GM12801 (cell line): ENCODE results near the gene ASAP2.

ENCODE experiments used
- TF ChIP-seq, protein P1 (sequence below): IDR thresholded peaks from one replicate; pipeline ENCODE4 v1.5.1; 2011; ENCODE audit warnings: control low read depth; ENCODE audit not compliant: insufficient read length; ENCODE audit errors: extremely low read depth

Gene ASAP2

DNA sequence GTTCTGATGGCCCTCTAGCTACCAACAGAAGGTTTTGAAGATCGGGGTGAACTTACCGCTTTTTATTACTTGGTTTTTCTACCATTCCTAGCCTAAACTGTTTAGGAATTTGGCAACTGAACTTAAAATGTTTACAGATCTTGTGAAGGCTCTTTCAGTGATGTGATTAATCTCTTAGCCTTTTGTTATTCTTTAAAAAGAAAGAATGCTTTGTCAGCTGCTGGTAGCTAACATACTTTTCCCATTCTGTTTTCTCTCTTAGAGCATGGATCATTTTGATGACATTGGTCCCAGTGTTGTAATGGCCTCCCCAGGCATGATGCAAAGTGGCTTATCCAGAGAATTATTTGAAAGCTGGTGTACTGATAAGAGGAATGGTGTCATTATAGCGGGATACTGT, 234.9 kb downstream of the ASAP2 start:
- TF ChIP-seq, protein P1, sequence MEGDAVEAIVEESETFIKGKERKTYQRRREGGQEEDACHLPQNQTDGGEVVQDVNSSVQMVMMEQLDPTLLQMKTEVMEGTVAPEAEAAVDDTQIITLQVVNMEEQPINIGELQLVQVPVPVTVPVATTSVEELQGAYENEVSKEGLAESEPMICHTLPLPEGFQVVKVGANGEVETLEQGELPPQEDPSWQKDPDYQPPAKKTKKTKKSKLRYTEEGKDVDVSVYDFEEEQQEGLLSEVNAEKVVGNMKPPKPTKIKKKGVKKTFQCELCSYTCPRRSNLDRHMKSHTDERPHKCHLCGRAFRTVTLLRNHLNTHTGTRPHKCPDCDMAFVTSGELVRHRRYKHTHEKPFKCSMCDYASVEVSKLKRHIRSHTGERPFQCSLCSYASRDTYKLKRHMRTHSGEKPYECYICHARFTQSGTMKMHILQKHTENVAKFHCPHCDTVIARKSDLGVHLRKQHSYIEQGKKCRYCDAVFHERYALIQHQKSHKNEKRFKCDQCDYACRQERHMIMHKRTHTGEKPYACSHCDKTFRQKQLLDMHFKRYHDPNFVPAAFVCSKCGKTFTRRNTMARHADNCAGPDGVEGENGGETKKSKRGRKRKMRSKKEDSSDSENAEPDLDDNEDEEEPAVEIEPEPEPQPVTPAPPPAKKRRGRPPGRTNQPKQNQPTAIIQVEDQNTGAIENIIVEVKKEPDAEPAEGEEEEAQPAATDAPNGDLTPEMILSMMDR: no peak

DNA sequence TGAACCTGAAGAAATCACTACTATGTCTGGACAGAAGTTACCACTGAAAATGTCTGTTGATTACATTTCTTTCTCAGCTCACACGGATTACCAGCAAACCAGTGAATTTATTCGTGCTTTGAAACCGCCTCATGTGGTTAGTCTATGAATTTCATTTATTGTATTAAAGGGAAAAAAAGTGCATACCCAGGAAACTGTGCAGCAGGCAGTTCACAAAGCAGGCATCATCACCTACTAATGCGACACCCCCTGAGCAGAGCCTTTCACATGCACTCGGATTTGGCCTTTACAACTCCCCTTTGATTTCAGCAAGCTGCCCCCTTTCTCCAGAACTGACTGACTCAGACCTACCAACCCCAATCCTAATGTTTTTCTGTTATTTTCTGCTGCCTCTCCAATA, 236.9 kb downstream of the ASAP2 start:
- TF ChIP-seq, protein P1: no peak

DNA sequence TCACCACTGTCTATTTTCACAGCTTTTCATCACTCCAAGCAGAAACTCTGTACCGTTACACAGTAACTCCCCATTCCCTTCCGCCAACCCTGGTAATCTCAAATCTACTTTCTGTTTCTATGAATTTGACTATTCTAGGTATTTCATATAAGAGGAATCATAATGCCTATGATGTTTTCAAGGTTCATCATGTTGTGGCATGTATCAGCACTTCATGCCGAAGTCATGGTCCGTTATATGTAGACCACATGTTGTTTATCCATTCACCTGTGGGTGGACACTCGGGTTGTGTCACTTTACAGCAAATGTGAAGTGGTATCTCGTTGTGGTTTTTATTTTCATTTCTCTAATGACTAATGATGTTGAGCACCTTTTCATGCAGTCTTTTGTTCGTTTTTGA, 238.5 kb downstream of the ASAP2 start:
- TF ChIP-seq, protein P1: no peak

DNA sequence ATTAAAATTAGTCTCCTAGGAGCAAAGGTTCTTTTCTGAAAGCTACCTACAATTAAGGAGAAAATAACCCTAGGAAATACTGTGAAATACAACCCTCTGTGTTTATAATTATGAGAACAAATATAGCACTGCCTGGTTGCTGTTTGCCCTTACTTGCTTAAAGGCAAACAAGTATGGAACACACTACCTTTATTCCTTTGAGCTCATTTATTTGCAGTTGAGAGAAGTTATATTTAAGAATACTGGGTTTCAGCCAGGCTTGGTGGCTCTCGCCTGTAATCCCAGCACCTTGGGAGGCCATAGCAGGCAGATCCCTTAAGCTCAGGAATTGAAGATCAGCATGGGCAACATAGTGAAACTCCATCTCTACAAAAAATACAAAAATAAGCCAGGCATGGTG, 244.6 kb downstream of the ASAP2 start:
- TF ChIP-seq, protein P1: no peak
